Measurements from ENCODE around the gene TMEM95. TPM values are rescaled to one million over a fixed set of nuclear protein-coding genes. Genes with fewer than 3 reads are reported as not detected.

The TMEM95 gene
- total RNA-seq, 3 donors from 2014 or later = not detected

GRCh38 chr17:7318121-7318860 is 36.7 kb upstream of the TMEM95 start:
- H3K36me3 ChIP-seq = no peaks in the 10 kb centered on the region

GRCh38 chr17:7321466-7321865 is 33.5 kb upstream of the TMEM95 start:
- H3K36me3 ChIP-seq = no peaks in the 10 kb centered on the region
- no peak overlapping the region for H3K4me3 ChIP-seq
- H3K27me3 ChIP-seq = no peaks in the 10 kb centered on the region
- intact Hi-C loops (cut with DNase I; ENCODE audit: low total_unique reads) = no loop called here
- no peaks in the 10 kb centered on the region for H3K9me3 ChIP-seq
- DNase-seq (ENCODE audit: low spot score in 2 of 2) = no peak
- no peak overlapping the region for H3K27ac ChIP-seq
- TF ChIP-seq POLR2A (IDR thresholded peaks at IDR 0.05) (no peak), CTCF (IDR thresholded peaks at IDR 0.05) (no peak), POLR2AphosphoS5 (IDR thresholded peaks at IDR 0.05) (no peak)
- H3K4me1 ChIP-seq = no peaks in the 10 kb centered on the region

More at GRCh38 chr17:7318121-7318860, 36.7 kb upstream of the TMEM95 start:
- H3K4me1 ChIP-seq = peaks cover 0 to 11% of the 10 kb centered on the region in 2 donors
- H3K27ac ChIP-seq = no peak overlapping the region
- H3K27me3 ChIP-seq = no peaks in the 10 kb centered on the region
- no peaks in the 10 kb centered on the region for H3K9me3 ChIP-seq
- H3K4me3 ChIP-seq = no peak overlapping the region
- no peak for DNase-seq (ENCODE audit: low spot score in 2 of 2)
- TF ChIP-seq POLR2A (IDR thresholded peaks at IDR 0.05) = no peak
- no peak for TF ChIP-seq CTCF (IDR thresholded peaks at IDR 0.05)
- TF ChIP-seq POLR2AphosphoS5 (IDR thresholded peaks at IDR 0.05) = no peak
- intact Hi-C loops (cut with DNase I; ENCODE audit: low total_unique reads) = no loop called here

GRCh38 chr17:7322520-7323194 is 32.3 kb upstream of the TMEM95 start:
- Histone ChIP-seq H3K9me3 (no peaks in the 10 kb centered on the region), H3K4me3 (no peak overlapping the region), H3K27ac (no peak overlapping the region), H3K27me3 (no peaks in the 10 kb centered on the region), H3K36me3 (no peaks in the 10 kb centered on the region), H3K4me1 (no peaks in the 10 kb centered on the region)
- intact Hi-C loops (cut with DNase I; ENCODE audit: low total_unique reads) = no loop called here
- no peak for DNase-seq (ENCODE audit: low spot score in 2 of 2)
- no peak for TF ChIP-seq POLR2AphosphoS5 (IDR thresholded peaks at IDR 0.05)
- TF ChIP-seq CTCF (IDR thresholded peaks at IDR 0.05) = no peak
- TF ChIP-seq POLR2A (IDR thresholded peaks at IDR 0.05) = no peak

GRCh38 chr17:7323731-7324437 is 31.1 kb upstream of the TMEM95 start:
- H3K4me3 ChIP-seq = no peak overlapping the region
- no peaks in the 10 kb centered on the region for H3K9me3 ChIP-seq
- no peaks in the 10 kb centered on the region for H3K36me3 ChIP-seq
- no peak for DNase-seq (ENCODE audit: low spot score in 2 of 2)
- H3K27ac ChIP-seq = peak overlapping the region in 1 of 2 donors; percentile 20
- TF ChIP-seq POLR2A (IDR thresholded peaks at IDR 0.05) (no peak), POLR2AphosphoS5 (IDR thresholded peaks at IDR 0.05) (no peak), CTCF (IDR thresholded peaks at IDR 0.05) (peak; percentile 39 to 76 (median 62))
- intact Hi-C loops (cut with DNase I; ENCODE audit: low total_unique reads) = no loop called here
- no peaks in the 10 kb centered on the region for H3K4me1 ChIP-seq
- no peaks in the 10 kb centered on the region for H3K27me3 ChIP-seq

- Histone ChIP-seq H3K4me1 (no peaks in the 10 kb centered on the region), H3K4me3 (no peak overlapping the region), H3K27me3 (no peaks in the 10 kb centered on the region), H3K27ac (no peak overlapping the region), H3K36me3 (no peaks in the 10 kb centered on the region), H3K9me3 (no peaks in the 10 kb centered on the region)
- no peak for DNase-seq (ENCODE audit: low spot score in 2 of 2)
- TF ChIP-seq POLR2A (IDR thresholded peaks at IDR 0.05) (no peak), CTCF (IDR thresholded peaks at IDR 0.05) (peak in 1 of 3 donors; percentile 2), POLR2AphosphoS5 (IDR thresholded peaks at IDR 0.05) (no peak)
- intact Hi-C loops (cut with DNase I; ENCODE audit: low total_unique reads) = no loop called here
These were observed 30.5 kb upstream of the TMEM95 start for GRCh38 chr17:7324438-7324779.
